GM18861 (cell line): ENCODE measurements around the gene EEPD1.
A peak's percentile ranks its signal among the peaks of the same experiment; 100 is the strongest.
"Not testable (repeated sequence)": the region's sequence is repeated elsewhere in the genome, so short reads cannot be mapped to it uniquely, and the experiment has no call there.

Experiments
- ATAC-seq: cut with Tn5 transposase; IDR thresholded peaks from one replicate; pipeline ENCODE4 v1.9.1; 2021; ENCODE audit not compliant: unreplicated experiment

EEPD1 gene

DNA sequence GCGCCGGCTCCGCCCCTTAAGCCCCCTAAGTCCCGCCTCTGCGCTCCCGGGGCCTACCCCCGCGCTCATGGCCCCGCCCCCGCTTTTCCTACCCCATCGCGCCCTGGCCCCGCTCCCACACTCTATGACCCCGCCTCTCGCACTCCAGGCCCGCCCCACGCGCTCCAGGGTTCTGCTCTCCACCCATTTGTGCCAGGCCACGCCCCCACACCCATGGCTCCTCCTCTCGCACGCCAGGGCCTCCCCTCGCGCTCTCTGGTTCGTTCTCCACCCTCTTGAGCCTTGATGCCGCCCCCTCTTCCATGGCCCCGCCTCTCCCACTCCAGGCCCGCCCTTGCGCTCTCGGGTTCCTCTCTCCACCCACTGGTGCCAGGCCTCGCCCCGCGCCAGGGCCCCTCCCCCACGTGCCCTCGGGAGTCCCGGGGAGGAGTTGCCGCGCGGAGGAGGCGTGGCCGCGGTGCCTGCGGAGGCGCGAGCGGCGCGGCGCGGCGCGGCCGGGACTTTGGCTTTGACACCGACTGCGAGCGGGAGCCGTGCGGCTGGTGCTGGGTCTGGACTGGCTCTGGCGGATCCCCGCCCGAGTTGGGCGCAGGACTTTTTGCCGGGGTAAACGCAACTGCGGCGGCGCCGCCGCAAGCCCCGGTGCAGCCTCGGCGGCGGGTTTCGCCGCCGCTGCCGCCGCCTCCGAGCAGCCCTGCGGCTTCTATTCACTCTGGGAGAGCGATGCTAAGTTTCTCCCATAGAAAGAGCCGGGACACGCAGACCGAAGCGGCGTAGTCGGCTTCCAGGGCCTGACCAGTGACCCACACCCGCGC lies at the start of gene EEPD1:
Gene EEPD1, plus strand, starts transcription at position 499 of the 815 bp plus-strand sequence. CDS start 1,071 bp downstream, outside the sequence.
- ATAC-seq = peak; percentile 88

DNA sequence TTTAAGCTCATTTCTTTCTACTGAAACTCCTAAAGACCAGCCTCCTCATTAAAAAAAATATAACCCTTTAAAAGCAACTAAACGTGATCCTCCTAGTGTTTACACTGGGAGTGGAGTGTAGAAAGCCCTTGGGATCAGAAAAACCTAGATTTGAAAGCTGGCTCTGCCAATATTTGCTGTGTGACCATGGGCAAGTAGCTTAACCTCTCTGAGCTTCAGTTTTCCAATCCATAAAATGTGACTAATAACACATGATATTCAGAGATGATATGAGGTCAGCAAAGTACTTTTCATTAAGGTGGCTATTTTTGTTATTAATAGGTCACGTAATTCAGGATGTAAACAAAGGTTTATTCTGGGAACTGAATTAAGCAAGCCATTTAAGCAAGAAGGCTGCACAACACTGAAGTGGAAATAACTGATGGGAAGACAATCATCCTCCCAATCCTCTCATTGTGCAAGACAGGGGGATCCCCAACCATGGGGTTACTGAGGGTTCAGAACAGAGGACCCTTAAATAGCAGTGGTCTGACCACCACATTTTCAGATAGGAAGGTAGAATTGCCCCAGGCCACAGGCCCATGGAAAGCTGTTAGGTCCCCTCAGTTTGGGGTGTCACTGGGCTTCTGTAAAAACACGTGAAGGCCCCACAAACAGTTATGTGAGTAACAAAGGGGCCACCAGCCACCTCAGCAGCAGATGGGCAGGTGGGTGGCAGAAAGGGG lies 49.1 kb upstream of the EEPD1 start:
- no peak for ATAC-seq

DNA sequence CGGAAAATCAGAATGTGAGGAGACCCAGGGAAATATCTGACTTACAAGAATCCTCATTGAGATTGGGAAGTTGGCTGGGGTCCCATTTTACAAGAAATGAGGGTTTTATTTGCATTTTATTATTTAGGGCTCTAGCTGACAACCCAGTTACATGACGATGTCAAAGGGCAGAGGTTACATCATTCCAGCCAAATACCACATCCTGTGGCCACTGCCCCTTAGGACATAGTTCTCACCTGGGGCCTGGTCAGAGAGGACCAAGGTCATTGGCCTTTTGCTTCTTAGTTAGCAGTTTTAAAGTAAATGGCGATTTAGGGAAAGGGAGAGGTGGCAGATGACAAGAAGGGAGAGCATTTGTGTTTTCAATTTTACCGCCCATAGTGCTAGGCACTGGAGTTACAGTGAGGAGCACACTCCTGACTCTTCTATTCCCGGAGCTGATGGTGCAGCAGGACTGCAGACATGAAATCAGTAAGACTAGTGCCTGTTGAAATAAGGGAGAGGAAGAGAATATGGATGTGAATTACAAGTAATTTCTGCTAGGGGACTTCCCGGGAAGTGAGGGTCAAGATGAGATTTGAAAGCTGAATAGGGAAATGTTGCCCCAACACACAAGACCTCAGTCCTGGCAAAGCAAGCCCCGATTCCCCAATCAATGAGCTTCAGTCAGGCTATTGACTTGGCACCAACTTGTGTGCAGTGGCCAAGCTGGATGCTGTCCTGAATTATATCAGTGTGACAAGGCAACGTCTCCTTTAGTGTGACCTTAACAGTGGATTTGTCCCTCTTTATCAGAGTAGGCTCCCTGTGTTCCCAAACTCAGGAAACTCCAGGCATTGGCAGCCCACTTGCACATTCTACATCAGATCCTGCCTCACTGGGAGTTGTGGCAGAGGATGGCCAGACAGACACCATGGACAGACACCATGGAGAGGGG lies 45.8 kb upstream of the EEPD1 start:
- not testable (repeated sequence) for ATAC-seq

DNA sequence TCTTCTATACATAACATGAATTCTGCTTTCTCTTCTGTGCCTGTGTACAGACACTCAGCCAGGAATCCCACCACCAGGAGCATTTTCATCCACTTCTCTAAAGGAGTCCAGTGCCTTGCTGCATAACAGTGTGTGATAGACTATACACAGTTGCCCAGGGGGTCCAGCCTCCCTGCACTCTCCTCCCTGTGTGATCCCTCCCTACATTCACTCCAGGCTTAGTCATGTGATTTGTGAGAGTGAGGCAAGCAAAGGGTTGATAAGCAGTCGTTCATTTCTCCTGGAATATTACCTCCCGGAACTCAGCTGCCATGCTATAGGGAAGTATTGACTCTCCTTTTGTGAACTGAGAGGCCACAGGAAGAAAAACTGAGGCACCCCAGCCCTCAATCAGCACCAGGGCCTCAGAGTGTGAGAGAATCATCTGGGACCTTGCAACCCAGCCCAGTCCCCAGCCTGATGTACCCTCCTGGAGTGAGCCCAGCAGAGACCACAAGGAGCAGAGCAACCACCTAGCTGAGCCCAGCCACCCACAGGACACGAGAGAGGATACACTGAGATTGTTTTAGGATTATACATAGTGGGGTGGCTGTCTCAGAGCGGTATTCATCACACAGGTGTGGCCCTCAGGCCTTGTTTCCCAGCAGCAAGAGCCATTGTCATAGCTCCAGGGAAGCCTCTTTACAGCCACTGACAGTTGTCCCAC lies 45.0 kb upstream of the EEPD1 start:
- no peak for ATAC-seq

DNA sequence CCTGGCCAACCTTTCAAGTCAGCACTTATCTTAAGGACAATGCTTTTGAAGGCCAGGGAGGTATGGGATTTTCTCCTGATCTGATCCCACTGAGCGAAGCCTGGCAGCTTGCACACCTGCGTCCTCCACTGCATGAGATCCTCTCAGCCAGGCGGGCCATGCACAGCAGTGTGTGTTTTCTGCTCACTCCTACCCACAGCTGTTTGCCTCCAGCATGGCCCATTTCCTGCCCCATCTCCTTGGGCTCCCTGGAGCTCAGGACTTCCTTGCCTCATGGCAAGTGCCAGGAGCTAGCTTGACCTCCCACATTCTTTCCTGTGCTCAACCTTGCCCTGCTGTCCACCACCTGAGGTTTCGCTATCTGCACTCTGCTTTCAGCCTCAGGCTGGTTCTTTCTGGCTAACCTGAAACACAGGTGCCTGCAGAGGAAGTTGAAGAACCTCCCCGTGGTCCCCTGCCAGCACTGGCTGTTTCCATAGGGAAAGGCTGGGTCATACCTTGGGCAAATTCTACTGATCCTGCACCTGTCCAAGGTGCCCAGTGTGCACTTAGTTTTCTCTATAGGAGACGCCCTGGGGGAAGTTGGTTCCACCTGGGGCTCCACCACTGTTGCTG lies 43.9 kb upstream of the EEPD1 start:
- no peak for ATAC-seq

DNA sequence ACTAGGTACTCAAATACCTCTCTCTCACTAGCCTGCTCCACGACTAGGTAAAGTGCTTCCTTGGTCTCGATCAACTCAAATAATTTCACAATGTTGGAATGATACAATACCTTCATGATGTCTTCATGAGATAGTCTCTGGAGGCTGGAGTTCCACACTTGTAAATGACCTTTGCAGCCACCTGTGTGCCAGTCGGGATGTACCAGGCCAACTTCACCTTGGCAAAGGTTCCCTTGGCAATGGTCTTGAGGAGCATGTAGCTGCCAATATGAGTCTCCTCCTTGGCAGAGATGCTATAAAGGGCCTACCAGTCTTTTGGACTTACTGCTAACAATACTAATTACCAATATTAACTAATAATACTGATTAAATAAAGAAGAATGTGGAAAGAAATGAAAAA lies 42.5 kb upstream of the EEPD1 start:
- no peak for ATAC-seq

DNA sequence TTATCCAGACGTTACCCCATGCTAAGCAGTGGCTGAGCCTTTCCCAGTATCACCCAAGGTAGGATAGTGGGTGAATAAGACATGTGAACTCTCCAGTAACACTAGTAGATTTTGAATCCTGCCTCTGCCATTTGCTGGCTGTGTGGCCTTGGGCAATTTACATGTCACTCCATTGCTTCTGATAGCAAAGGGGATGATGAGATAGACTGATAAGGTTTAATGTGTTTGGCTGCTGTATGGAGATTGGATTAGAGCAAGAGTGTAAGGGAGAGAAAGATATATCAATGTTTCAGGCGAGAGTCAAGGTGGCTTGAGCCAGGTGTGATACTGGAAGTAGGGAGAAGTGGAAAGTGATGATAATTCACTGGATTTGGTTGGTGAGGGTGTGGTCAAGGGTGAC lies 40.1 kb upstream of the EEPD1 start:
- no peak for ATAC-seq

DNA sequence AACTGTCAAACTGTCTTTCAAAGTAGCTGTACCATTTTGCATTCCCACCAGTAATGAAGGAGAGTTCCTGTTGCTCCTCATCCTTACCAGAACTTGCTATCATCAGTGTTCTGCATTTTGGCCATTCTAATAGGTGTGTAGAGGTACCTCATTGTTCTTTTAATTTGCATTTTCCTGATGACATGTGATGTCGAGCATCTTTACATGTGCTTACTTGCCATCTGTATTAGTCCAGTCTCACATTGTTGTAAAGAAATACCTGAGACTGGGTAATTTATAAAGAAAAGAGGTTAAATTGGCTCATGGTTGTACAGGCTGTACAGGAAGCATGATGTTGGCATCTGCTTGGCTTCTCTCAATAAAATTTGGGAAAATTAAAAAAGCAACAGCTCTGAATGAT lies 38.7 kb upstream of the EEPD1 start:
- ATAC-seq = no peak

DNA sequence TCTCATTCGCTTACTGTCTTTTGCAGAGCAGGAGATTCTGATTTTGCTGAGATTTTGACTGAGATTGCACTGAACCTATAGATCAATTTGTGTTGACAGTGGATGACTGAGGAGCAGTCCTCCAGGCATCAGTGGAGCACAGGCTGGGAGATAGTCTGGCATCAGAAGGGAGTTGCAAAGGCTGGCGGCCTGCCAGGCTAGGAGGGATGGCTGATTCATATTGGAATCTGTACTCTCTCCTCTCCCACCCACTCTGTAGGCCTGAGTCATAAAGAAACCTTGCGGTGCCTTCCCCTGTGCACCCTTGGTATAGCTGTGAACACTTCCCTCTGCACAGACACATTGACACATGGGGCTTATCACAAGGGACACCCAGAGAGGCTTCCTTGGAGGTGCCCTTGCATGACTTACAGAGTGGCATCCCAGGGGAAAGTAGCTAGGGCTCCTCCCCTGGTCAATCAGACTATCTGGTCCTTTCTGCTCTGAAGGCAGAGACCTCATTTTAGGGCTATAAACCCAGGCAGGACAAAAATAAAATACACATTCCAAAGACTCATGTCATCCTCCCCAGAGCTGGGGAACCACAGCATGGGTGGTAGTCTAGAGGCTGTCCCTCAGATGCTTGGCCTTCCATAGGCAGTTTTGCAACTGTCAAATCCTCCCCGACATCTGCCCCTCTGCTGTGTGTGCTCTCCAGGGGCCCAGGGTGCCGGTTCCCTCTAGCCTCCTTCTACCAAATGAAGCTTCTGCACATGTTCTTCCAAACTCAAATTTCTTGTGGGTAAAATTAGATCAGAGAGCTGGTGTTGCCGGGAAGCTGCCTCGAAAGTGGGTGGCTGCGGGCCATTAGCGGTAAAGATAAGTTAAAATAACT lies 37.4 kb upstream of the EEPD1 start:
- ATAC-seq = peak; percentile 99

DNA sequence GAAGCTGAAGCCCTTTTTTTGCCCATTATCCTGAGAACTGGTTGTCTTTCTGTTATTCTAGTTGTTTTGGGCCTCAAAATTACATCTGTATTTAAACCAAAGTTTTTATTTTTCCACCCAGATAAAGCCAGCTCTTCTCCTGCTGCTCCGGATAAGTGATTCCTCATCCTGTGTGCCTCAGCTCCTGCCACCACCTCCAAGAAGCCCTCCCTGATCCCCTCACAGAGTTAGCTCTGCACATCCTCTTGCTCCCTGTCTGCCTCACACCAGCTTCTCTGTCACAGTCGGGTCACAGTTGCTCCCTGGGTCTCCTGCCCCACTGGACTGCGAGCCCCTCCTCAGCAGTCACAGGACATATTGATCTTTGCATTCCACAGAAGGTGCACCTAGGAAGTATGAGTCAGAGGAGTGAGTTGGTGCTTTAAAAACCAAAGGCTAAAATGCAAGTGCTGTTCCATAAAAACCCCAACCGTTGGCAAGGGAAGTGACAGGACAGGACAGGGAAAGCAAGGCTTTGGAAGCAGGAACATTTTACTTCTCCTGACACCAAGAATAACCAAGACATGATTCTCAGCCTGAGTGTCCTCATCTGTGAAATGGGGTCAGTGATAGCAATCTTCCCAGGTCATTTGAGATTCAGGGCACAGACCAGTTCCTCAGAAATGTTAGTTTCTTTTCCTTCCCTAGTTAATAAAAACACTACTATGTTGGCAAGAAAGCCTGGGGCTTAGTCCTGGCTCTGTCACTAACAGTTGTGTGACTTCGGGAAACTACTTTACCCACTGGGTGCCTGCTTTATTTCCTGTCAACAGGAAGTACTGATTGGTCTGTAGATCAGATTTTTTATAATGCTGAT lies 36.5 kb upstream of the EEPD1 start:
- ATAC-seq = no peak

DNA sequence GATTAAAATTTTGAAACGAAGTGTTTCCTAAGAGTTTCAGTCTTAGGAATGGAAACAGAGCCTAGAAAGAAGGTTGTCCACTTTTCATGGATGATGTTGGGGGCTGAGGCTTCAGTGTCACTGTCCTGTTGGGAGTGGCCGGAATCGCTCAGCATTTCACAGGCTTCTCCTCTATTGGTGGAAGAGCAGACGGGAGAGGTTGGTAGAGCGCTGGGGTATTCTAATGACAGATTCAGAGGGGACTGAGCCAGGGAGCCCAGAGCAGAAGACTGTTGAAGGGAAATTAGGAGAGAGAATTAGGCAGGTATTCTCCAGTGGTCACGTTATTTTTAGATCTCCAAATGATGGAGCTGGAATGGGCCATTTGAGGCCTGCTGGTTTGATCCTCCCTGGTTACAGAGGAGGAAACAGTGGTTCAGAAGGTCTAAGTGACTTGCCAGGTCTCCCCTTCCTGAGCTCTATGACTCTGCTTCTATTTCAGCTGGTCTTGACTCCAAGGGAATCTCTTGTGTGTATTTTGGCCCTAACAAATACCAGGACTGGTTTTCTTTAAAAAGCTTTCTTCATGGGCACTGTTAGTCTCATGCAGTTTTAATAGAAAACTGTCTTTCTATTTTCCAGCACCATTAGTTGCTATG lies 35.7 kb upstream of the EEPD1 start:
- no peak for ATAC-seq

DNA sequence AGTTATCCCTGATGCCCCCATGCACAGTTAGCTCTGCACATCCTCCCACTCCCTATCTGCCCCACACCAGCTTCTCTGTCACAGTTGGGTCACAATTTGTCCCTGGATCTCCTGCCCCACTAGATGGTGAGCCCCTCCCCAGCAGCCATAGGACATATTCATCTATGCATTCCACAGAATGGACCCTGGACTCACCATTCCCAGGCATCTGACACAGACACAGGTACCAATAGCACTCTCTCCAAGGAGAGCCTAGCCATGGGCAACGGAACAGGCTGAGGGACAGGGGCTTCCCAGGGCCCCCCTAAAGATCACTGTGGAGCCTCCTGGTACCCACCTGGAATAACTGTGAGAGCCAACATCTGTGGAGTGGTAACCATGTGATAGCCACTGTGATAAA lies 34.7 kb upstream of the EEPD1 start:
- ATAC-seq = no peak

DNA sequence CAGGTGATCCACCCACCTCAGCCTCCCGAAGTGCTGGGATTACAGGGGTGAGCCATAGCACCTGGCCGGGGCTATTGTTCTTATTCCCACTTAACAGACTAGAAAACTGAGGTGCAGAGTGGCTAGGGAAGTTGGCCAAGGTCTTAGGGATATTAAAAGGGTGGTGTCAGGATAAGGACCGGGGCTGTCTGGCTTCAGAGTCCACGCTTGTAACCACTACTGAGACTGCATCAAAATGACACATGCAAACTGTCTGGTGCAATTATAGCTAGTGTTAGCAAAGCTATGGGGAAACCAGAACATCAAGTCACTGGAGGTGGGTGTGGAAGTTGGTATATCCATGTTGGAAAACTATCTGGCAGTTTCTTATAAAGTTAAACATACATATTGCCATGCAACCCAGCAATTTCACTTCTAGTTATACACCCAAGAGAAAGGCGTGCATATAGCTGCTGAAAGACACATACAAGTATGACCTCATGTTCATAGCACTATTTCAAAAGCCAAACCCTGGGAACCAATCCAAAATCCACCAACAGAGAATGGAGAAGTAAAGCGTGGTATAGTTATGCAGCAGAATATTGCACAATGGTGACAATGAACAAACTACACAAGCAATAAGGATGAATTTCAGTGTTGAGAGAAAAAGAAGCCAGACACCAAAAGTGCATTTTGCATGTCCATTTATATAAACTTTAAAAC lies 33.9 kb upstream of the EEPD1 start:
- ATAC-seq = no peak

DNA sequence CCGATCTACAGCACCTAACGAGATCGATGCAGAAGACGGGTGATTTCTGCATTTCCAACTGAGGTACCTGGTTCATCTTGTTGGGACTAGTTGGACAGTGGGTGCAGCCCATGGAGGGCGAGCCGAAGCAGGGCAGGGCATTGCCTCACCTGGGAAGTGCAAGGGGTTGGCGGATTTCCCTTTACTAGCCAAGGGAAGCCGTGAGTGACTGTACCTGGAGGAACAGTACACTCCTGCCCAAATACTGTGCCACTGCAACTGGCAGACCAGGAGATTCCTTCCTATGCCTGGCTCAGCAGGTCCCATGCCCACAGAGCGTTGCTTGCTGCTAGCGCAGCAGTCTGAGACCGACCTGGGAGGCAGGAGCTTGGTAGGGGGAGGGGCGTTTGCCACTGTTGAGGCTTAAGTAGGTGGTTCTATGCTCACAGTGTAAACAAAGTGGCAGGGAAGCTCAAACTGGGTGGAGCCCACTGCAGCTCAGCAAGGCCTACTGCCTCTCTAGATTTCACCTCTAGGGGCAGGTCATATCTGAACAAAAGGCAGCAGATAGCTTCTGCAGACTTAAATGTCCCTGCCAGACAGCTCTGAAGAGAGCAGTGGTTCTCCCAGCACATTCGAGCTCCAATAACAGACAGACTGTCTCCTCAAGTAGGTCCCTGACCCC lies 32.9 kb upstream of the EEPD1 start:
- not testable (repeated sequence) for ATAC-seq

DNA sequence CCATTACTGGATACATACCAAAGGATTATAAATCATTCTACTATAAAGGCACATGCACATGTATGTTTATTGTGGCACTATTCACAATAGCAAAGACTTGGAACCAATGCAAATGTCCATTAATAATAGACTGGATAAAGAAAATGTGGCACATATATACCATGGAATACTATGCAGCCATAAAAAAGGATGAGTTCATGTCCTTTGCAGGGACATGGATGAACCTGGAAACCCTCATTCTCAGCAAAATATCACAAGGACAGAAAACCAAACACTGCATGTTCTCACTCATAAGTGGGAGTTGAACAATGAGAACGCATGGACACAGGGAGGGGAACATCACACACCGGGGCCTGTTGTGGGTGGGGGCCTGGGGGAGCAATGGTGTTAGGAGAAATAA lies 27.4 kb upstream of the EEPD1 start:
- ATAC-seq = not testable (repeated sequence)

DNA sequence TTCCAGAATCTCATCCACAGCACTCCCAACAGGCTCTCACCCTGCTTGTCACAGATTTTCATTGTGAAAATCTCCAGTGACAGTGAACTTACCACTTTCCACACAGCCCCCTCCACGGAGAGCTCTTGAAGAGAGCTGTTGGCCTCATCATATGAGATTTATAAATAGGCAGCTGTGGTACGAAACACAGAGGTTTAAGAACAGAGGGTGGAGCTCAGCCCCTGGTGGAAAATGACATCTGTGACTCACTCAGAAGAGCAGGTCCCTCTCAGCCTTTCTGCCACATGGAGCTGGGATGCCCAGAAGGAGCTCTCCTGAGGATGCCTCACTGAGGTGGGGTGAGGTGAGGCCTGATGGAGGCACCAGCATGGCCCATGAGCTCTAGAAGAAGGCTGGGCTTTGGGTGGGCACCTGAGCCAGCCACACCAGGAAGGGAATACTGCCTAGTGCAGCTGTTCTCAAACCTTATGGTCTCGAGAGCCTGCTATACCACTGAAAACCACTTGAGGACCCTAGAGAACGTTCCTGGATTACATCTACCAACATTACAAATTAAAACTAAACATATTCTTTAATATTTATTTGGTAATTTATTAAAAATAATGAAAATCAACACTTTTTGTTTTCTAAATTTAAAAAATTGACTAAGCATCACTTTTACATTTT lies 25.8 kb upstream of the EEPD1 start:
- ATAC-seq = peak; percentile 59
